ENCODE measurements around the gene C7orf33.
"Not testable (repeated sequence)": the region's sequence is repeated elsewhere in the genome, so short reads cannot be mapped to it uniquely, and the experiment has no call there.

DNA sequence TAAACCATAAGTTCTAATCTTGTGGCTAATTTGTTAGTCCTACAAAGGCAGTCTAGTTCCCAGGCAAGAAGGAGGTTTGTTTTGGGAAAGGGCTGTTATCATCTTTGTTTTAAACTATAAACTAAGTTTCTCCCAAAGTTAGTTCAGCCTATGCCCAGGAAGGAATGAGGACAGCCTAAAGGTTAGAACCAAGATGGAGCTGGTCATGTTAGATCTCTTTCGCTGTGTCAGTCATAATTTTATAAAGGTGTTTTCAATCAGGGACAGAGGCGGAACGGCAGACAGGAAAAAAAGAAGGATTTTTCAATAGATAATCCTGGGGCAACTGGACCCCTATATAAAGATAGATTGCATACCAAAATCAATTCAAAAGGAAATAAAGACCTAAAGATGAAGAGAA, 19.6 kb upstream of the C7orf33 start:
- TF ChIP-seq POLR2AphosphoS5 (IDR thresholded peaks at IDR 0.05); POLR2A (IDR thresholded peaks at IDR 0.05); CTCF (IDR thresholded peaks at IDR 0.05); EP300 (IDR thresholded peaks at IDR 0.05; ENCODE audit: low read depth): not testable (repeated sequence)

All from transverse colon (tissue), 4 donors.